ENCODE data around the gene GPR153. TPM values are rescaled to one million over a fixed set of nuclear protein-coding genes. Genes with fewer than 3 reads are reported as not detected.

GPR153 gene
- total RNA-seq, 1 experiment from 2014 or later: 3.0 TPM

DNA sequence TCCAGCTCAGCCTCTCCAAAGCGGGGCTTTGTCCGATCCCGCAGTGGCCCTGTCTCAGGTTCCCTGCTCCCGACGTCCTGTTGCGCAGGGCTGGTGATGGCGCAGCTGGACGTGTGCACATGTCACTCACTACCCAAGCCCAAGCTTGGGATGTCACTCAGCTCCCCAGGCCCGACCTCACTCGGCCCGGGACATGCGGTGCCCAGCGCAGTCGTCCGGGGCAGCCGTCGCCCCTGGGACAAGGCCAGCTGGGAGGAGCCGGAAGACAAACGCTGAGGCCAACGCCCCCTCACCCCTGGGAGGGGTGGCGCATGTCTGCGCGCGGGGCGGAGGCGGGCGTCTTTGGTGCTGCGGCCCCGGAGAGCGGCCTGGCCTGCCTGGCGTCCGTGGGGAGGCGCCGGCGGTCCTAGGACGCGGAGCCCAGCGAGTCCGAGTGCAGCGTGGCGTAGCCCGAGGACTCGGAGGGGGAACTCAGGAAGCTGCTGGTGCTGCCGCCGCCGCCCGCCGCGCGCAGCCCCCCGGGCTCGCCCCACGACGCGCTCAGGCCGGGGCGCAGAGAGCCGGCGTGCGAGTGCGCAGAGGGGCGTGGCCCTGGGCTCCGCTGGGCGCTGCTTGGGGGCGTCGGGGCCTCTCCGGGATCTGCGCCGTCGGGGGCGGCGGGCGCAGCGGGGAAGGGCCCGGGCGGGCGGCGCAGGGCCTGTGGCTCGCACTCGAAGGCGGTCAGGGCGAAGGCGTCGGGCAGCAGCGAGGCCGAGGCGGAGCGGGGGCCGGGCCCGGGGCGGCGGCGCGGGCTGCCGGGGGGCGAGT lies 11.8 kb downstream of the GPR153 start:
- no peak for DNase-seq (ENCODE audit: low read depth)

DNA sequence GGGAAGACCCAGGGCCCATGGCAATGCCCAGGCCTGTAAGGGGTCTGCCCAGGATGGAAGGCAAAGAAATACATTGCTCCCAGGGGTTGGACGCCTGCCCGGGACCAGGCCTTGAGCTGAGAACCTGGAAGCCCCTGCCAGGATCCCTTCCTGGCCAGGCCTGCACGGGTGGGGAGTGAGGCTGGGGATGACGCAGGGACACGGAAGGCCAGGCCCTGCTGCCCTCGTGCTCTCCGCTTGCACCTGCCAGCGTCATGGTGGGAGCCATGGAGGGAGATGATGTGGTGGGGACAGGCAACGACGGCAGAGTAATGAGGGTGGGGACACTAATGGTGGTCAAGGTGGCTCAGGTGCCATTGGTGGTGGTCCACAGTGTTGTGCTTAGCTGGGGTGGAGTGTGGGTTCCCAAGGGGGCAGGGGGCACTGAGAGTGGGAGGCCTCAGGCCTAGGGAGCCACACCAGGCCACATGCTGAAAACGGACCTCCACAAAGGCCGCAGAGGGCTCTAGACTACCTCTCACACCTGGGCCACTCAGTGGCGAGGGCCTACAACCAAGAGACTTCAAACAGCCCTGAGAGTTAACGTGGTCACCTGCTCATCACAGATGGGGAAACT lies 12.6 kb downstream of the GPR153 start:
- DNase-seq (ENCODE audit: low read depth): no peak

DNA sequence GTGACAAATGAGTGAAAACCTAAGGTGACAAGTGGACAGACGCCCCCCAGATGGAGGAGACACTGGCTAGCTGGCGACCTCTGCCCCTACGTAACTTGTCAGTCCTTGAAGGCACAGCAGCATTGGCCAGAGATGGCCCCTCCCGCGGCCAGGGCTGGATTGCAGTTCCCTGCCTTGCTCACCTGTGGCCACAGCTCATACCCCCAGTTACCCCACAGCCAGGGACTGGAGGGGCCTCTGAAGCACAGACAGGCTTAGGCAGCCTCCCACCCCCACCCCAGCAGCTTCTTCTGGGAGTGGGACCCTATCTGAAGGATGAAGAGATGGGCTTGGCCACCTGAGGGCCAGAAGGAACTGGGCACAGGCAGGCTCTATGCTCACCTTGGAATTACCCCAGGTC lies 13.2 kb downstream of the GPR153 start:
- DNase-seq (ENCODE audit: low read depth): no peak

DNA sequence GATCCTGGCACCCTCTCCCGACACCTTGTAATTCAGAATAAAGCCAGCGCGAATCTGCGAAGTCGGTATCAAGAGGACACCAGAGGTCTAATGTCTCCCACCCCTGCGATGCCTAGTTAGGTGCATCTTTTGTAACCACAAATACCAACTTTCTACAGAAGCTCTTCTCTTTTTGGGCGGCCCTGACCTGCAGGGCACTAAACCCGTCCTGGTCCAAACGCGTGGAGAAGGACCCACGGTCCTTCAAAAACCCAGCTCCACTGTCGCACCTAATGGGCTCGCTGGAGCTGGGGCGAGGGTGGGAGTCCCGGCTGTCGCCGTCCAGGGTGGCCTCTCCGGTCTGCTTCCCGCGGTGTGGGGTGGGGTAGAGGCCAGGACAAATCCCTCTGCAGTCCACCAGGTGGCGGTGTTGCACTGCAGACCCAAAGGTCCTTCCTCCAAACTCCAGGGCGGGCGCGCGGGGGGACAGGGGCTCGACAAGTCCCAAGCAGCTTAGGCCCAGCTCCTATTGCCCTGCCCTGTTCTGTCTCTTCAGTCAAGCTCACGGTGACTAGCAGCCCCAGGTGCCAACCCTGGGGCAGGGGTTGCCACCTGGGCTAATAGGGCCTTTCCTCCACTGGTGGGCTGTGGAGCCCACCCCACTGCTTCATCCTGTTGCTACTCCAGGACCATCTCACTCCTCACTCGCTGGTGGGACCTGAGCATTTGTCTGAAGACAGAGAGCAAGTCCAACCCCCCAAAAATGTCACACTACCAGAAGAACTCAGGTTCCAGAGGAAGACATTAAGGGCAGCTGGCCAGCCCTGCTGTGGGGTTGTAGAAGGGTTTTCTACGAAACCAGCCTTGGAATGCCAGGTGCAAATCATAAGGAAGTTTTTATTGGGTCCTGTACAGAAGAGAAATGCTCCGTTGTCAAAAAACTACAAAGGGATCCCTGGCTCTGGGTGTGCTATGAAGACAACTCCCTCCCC lies 14.1 kb downstream of the GPR153 start:
- DNase-seq (ENCODE audit: low read depth): peak; percentile 86

DNA sequence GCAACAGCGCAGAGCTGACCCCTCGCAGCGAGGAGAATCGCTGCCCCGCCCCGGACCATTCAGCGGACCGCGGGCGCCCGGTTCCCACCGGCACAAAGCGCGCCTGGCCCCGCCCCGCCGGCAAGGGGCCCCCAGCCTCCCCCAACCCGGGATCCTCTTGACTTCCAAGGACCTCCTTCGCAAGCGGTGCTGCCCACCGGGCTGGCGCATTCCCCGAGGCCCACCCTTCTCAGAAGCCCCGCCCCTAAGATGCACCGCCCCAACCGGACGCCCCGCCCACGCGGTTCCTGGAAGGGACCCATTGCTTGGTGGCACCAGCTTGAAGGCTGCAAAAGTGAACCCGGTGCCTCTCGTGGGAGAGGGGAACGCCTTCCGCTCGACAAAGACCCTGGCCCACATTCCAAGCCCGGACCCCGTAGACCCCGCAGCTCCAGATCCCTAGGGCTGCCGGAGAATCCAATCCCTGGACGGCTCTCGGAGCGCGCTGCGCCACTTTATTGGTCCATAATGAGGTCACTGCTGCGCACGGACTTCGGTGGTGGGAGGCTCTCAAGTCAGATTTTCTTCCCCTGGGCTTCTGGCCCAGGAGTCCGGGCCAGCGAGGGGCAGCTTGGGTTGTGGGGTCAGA lies 14.9 kb downstream of the GPR153 start:
- peak; percentile 74 for DNase-seq (ENCODE audit: low read depth)

DNA sequence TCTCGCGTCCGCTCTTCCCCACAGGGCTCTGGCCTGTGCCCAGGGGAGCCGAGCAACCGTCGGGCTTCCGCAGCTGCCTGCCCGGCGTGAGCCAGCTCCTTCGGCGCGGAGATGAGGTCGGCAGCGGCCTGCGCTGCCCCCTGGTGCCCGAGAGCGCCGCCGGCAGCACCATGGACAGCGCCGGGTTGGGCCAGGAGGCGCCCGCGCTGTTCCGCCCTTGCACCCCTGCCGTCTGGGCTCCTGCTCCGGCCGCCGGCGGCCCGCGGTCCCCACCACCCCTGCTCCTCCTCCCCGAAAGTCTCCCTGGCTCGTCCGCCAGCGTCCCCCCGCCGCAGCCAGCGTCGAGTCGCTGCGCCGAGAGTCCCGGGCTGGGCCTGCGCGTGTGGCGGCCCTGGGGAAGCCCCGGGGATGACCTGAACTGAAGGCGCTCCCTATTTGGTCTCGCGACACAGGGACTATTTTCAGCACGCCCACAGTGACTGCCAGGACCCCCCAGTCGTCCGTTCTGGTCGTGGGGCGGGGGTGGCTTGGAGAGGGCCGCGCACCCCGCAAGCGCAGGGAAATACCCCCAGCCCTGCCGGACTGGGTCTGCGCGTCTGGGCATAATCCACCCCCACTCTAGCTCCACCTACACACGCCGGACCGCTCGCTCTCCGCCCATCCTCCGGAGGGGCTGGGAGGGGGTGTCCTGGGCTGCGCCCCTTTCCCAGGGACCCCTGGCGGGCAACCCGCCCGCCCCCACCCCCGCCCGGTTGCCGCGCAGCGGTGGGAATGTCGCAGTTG lies 15.6 kb downstream of the GPR153 start:
- peak; percentile 93 for DNase-seq (ENCODE audit: low read depth)

DNA sequence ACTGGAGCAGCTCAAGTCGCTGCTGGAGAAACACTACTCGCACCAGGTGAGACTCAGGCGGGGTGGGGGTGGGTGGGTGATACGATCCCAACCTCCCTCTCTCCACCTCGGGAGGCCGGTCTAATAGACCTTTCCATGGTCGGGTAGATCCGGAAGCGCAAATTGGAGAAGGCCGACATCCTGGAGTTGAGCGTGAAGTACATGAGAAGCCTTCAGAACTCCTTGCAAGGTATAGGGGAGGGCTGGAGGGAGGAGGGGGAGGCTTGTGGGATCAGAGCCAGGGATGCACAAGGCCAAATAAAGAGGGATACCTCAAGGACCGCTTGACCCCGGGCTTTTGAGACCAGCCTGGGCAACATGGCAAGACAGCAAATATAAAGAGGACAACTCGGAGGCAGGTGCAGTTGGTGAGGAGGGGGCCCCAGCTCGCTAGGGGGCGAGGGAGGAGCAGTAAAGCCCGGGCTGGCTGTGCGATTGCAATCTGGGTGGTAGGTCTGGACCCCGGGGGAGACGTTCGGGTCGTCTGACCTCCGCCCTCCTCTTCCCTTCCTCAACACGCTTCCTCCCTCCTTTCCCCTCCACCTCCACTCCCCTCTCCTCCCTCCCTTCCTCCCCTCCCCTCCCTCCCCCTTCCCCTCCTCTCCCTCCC lies 16.4 kb downstream of the GPR153 start:
- no peak for DNase-seq (ENCODE audit: low read depth)

DNA sequence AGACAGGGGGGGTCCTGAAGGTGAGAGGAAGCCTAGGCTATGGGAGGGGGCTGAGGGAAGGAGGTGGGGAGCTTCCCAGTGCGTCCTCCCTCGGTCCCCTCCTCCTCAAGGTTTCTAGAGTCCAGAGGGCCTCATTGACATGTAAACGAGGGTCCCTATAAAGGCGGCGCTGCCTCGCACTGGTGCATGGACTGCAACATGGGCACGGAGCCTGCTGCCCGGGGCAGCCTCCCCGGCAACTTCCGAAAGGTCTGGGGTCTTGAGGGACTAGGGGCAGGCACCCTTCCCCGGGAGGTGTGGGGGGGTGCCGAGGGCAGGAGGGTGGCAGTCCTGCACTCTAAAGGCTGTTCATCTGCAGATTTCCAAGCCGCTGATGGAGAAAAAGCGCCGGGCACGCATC lies 16.9 kb downstream of the GPR153 start, which contains the start of gene HES3:
TSS of gene HES3 (plus strand) at position 187 of the 400 bp plus-strand sequence. CDS start at position 374, 187 bp downstream.
- DNase-seq (ENCODE audit: low read depth): no peak

DNA sequence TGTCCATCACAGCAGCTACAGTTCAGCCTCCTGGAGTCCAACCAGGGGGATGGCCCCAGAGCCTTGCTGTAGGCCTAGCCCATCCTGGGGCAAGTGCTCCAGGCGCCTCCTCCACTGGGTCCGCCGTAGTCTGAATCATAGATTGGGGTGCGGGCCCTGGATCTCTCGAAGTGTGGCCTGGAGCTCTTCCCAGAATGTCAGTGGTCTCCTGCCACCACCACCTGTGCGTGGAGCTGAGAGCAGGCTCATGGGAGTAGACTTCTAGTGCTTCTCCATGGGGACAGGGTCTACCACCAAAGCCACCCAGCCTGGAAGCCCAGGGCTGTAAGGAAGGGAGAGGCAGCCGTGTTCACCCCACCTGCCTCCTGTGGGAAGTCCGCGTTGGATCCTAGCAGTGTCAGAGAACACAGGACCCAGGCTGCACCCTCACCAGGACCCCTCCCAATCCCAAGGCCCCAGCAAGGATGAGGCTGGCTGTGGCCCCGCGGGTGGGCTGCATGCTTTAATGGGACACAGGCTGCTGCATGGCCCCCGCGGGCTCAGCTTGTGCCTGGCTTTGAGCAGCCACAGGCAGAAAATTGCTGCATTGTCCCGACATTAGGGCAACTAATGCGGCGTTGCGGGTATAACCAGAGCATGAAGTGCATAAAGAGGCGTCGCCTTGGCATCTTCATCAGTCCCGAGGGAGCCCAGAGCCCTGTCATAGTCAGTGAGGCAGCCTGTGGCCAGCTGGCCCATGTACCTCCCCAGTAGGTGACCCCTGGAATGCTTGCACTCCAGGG lies 17.7 kb downstream of the GPR153 start:
- DNase-seq (ENCODE audit: low read depth): no peak

DNA sequence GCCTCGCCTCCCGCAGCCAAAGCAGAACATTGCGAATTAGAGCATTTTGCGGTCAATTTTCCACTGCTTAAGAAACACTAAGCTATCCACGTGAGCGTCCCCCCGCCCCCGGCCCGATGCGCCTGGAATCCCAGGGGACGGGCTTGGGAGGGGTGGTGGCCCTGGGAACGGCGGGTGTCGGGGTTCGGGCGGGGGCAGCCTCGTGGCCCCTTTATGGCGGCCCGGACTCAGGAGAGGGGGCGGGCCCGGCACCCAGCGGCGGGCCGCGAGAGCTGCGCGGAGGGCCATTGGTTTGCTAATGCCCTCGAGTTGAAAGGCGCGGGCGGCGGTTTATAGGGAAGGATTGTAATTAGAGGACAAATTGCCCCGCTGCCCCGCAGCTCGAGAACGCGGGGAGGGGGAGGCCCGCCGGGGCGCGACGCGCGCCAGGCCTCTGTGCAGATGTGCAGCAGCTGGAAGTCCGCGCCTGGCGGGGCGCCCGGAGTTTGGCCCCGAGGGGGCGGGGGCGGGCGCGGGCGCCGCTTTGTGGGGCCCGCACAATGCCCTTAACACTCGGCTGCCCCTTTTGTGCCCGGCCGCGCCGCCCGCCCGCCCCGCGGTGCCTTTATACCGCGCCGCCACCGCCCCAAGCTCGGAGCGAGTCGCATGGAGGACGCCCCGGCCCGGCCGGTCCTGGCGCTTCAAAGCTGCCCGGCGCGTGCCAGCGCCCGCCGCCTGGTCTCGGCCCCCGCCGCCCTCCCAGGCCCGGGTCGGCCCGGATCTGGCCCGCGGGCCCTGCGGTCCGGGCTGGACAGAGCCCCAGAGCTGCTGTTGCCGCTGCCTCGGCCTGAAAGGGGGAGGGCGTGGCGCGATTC lies 18.8 kb downstream of the GPR153 start:
- DNase-seq (ENCODE audit: low read depth): no peak

DNA sequence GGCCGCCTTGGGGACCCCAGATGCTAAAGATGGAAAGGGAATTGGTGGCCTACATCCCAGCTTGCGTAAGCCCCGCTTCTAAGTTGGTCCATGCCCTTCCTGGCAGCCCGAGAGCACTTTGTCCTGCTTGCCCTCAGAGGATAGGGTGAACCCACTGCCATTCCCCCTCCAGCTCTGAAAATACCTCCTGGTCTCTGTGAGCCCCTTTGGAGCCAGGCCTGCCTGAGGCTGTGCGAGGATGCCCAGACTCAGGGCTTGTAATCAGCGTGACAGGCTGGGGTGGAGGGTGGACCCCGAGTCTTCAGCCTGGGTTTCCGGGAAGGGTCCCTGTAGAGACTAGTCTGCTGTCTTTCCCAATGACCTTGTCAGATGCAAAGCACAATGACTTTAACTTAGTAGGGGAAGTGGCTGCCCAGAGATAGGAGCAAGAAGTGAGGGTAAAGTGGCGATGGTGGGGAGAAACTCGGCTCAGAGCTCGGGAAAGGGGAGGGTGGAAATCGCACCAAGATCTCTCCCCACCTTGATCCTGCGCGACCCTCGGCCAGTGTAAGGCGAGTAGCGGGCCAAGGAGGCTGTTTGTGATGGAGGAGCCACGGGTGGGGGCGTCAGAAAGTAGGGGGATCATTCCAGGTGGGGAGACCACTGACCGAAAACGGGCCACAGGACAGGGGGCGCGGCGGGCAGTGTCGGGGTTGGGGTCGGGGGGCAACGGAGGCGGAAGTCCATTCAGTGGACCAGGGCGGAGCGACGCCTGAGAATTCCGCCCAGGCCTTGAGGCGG lies 19.6 kb downstream of the GPR153 start:
- peak; percentile 4 for DNase-seq (ENCODE audit: low read depth)

DNA sequence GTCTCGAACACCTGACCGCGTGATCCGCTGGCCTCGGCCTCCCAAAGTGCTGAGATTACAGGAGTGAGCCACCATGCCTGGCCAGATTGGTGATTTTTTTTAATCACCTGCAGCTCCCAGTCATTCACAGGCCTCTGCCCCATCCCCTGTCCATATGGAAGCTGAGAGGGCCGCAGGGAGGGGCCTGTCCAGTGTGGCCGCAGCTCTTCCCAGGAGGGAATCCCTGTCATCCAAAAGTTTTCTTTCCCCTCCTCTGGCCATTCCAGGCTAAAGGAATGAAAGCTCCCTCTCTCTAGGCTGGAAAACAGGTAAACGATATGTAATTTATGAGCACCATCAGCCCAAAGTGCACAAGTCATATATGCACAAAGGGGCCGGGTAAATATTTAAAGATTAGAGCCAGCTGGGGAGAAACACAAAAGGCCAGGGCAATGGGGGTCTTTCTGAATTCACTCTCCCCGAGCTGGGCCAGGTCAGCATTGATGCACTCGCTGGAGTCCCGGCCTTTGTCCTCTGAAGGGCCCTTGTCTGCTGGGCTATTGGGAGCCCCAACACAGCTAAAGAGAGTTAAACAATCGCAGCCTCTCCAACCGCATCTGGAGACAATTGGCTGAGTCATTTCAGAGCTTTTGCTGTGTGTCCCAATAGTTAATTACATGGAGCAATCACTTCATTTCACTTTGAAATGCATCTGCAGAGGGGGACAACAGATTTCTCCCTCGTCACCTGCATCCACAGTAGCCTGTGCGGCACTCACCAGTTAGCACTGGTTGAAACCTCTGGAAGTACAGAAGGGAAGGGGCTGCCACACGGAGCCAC lies 20.7 kb downstream of the GPR153 start:
- peak; percentile 45 for DNase-seq (ENCODE audit: low read depth)

DNA sequence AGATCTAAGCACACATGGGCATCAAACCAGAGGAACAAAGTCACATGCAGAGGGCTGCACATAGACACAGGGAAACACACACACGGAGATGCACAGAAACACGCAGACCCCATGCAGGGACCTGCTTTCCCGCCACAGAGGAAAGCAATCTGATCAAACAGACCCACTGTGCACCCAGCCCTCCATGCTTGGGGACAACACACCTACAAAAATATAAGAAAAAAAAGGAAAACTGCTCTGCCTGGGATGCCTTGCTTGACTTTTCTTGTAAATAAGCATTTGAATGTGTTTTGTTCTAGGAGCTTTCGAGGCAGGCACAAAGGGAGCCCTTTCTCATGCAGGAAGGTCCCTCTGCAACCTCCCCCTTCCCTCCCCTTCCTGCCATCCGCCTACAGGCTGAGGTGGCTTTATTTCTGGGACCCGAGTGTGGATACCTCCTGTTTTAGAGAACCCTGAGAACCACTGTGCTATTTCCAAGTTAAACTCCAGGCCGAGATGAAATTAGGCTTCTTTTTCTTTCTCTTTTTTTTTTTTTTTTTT lies 21.6 kb downstream of the GPR153 start:
- DNase-seq (ENCODE audit: low read depth): no peak

DNA sequence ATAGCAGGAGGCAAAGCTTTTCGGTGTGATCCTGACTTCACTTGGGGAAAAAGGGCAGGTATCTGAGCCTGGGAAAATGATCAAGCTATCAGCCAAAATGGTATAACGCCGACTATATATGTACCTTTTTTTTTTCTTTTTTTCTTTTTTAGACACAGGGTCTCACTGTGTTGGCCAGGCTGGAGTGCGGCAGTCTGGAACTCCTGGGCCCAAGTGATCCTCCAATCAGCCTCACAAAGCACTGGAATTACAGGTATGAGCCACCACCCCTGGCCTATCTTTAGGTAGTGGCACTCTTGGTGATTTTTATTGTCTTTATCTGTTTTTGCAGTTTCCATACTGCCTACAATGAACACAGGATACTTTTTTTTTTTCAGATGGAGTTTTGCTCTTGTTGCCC lies 23.8 kb downstream of the GPR153 start:
- no peak for DNase-seq (ENCODE audit: low read depth)

DNA sequence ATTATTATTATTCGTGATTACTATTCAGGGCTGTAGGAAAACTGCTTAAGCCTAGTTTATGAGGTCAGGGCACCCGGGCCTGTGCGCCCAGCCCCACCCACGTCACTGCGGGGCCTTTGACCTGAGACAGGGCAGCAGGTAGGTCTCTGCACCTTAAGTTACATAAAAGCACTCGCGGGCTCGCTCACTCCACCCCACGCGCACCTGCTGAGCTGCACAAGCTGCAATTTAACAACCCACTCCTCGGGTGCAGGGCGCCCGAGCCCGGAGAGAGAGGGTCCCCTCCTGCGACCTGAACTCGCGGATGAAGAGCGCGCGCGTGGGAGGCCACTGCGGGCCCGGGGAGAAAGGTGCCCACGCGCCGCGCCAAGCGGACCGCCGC lies 25.6 kb downstream of the GPR153 start:
- no peak for DNase-seq (ENCODE audit: low read depth)

DNA sequence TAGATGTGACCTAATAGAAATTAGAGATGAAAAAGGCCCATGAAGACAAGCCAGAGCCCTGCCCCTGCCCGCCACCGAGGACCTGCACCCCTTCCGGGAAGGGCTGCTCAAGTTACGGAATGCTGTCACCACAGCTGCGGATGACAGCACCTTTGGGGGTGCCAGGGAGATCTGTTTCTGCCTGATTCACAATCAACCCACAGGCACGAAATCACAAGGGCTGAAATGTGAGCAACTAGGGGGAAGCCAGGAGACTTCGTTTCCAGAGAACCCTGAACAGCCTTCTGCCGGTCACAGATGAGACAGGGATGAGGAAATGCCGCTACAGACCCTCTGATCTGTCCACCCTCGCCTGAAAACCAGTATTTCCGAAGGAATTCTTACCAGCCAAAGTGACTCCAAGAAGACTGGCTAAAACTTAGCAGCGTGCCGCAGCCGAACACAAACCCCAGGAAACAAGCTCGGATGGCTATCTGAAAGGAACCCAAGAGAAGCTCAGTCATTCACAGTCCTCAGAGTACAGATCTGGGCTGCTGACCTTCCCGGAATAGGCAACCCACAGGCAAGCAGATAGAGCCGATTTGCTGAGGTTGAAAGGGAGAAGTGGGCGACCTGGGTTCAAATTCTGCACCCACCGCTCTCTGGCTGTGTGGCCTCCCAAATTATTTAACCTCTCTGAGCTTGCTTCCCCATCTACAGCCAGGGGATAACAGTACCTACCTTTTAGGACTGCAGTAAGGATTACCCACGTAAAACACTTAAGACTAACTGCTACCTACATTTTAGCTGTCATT lies 26.2 kb downstream of the GPR153 start:
- peak; percentile 63 for DNase-seq (ENCODE audit: low read depth)
